Uterus (tissue), 2 donors: ENCODE results near the gene YBX3.

Experiments used
- CTCF ChIP-seq, 4 experiments: fragments of 200-600 bp in 2 of 4; fragments of 450-650 bp in 2 of 4; sonication (generic) in 2 of 4; IDR thresholded peaks; one replicate each; pipeline ENCODE4 v1.5.1; 2016 to 2019; ENCODE audit warnings: antibody characterized with exemption in 4 of 4, mild to moderate bottlenecking in 2 of 4, moderate library complexity in 1 of 4
- POLR2A ChIP-seq, 2 donors: fragments of 450-650 bp; IDR thresholded peaks; one replicate each; pipeline ENCODE4 v1.6.1; 2016; ENCODE audit warnings: antibody characterized with exemption in 2 of 2, mild to moderate bottlenecking in 1 of 2, moderate library complexity in 1 of 2

- TF ChIP-seq CTCF (IDR thresholded peaks at IDR 0.05) (no peak), POLR2A (IDR thresholded peaks at IDR 0.05) (no peak)
Observed at GRCh38 chr12:10690906-10691305, 32.2 kb downstream of the YBX3 start.
